Keratinocyte (primary cell): ENCODE data around the gene GNAS-AS1.

Source experiments
- CTCF ChIP-seq, 3 experiments: IDR thresholded peaks in 1 of 3; conservative IDR thresholded peaks in 1 of 3; optimal IDR thresholded peaks in 1 of 3; 2 replicates in 2 of 3; 3 replicates in 1 of 3; pipeline versions ENCODE3 to v1.5.1; 2011; ENCODE audit warnings: low read length in 3 of 3, mild to moderate bottlenecking in 3 of 3, moderate library complexity in 2 of 3, control low read depth in 1 of 3, inconsistent platforms in 1 of 3; ENCODE audit not compliant: insufficient read depth in 2 of 3; ENCODE audit errors: extremely low read depth in 1 of 3
- EZH2 ChIP-seq: IDR thresholded peaks from one replicate; pipeline ENCODE4 v1.6.1; 2012; ENCODE audit warnings: inconsistent platforms, mild to moderate bottlenecking, low read length, moderate library complexity

DNA sequence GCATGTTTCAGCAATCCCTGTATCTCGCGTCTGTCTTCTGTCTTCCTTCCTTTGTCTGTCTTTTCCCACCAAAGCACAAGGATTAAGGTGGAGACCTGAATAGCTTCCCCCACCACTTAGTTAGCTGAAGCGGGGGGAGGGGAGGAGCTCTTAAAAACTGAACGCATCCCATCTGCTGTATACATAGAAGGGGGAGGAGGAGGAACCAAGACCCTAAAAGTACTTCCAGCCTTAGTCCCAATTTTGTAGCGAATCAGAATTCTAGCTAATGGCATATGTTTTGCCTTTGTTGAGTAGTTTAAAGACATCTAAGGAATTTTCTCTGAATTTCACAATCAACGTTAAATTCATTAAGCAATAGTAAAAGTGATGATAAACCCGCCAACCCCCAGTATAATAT is 49.7 kb upstream of the GNAS-AS1 start:
- no peak for TF ChIP-seq CTCF (optimal IDR thresholded peaks at IDR 0.05 in 1 of 3, IDR thresholded peaks at IDR 0.05 in 1 of 3, conservative IDR thresholded peaks at IDR 0.05 in 1 of 3; ENCODE audit: extremely low read depth in 1 of 3, insufficient read depth in 2 of 3, low read length in 3 of 3)
- TF ChIP-seq EZH2, result no peak
